Stimulated activated CD8-positive, alpha-beta memory T cell treated with anti-CD3 and anti-CD28 coated beads, Interleukin-7, amount 100 ng/mL, for 4 hours (primary cell): ENCODE results near the gene SULT1A2.
"Not testable (repeated sequence)": the region's sequence is repeated elsewhere in the genome, so short reads cannot be mapped to it uniquely, and the experiment has no call there.

Source experiments
- DNase-seq, 2 donors: peaks; one replicate each; pipeline ENCODE4 v3.0.0-alpha.2; 2020; ENCODE audit warnings: low read depth in 2 of 2

The SULT1A2 gene

DNA sequence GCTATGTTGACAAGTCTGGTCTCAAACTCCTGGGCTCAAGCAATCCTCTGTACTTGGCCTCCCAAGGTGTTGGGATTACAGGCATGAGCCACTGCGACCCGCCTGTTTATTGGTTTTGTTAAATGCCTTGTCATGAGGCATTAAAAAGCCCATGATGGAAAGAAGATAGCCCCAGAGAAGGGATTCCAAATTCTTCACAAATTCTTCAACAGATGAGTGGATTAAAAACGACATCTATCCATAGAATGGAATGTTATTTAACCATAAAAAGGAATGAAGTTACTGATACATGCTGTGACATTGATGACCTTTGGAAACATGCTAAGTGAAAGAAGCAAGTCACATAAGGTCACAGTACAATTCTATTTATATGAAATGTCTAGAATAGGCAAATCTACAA, 38.4 kb downstream of the SULT1A2 start:
- no peak for DNase-seq

DNA sequence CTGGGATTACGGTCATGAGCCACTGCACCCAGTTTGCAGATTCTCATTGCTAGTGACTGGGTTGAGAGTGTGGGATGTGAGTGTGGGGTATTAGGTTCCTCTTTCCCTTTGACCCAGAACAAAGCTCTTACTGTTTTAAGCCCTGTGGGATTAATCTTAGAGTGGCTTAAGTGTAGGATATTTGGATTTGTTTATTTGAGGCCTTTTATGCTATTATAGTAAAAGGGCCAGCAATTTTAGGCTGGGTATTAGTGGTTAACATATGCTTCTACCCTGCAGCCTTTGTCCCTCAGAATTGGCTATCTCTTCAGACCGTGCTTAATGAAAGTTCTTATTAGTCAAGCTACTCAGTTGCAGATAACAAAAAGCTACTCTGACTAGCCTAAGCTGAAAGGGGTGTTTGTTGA, 39.9 kb downstream of the SULT1A2 start:
- no peak for DNase-seq

- no peak for DNase-seq
These were observed 41.3 kb downstream of the SULT1A2 start for GRCh38 chr16:28555561-28555960.

DNA sequence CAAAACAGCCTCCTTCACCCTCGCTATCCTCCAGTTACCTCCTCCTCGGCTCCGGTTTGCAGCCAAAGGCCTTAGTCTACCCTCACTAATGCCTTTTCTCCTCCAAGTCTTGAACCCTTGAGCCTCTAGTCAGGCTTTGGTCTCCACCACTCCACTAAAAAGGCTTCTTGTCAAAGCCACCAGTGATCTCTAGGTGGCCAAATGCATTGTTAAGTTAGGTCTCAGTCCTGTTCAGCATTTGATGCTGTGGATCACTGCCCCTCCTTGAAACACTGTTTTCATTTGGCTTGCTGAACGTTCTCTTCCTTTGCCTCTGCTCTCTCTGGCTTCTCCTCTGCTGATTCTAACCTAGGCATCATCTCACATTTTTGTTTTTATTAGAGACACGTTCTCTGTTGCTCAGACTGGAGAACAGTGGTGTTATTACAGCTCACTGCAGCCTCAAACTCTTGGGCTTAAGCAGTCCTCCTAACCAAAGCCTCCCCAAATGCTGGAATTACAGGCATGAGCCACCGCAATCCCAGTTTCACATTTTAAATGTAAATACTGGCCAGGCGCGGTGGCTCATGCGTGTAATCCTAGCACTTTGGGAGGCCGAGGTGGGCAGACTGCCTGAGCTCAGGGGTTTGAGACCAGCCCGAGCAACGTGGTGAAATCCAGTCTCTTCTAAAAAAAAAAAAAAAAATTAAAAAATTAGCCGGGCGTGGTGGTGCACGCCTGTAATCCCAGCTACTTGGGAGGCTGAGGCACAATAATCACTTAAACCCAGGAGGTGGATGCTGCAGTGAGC, 42.0 kb downstream of the SULT1A2 start:
- DNase-seq = no peak

DNA sequence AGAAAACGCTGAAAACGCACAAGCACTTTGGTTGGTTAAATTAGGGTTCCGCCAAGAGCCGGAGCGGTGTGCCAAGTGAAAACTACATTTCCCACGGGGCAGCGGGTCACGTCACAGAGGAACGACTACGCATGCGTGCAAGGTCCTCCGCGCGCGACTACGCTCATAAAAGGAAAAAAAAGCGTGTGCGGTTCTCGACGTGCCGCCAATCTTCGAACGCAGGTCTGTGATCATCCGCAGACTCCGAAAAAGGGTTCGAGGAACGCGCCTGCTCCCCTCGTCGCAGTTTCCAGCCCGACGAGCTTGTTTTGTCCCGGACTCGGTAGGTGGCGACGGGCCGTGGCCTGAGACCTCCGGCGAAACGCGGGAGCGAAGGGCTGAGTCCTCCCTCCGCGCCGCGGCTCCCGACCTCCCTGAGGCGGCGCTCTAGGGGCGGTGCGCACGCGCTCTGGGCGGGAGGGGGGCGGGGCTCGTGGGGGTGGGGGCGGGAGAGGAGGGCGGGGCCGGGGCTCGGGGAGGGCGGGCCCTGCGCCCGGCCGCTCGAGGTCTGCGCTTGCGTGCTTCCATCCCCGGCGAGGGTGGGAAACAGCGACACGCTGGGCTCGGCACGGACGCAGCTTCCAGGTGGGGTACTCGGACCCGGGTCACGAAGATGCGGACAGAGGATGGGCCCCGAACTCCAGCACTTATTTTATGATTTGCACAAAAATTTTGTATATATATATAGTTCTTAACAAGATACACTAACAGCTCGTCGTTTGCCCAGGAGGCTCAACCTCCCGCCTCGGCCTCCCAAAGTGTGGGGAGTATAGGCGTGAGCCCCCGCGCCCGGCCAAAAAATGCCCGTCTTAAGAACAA, 42.8 kb downstream of the SULT1A2 start, which contains the start of gene SGF29:
SGF29 (plus strand) TSS at position 145 of the 858 bp plus-strand sequence. CDS start 27,150 bp downstream, outside the sequence.
- DNase-seq = peak; percentile 87 to 91

- no peak for DNase-seq
These were observed 47.5 kb downstream of the SULT1A2 start for GRCh38 chr16:28549301-28549899.

- no peak for DNase-seq
These were observed 48.5 kb downstream of the SULT1A2 start for GRCh38 chr16:28548306-28548802.

DNA sequence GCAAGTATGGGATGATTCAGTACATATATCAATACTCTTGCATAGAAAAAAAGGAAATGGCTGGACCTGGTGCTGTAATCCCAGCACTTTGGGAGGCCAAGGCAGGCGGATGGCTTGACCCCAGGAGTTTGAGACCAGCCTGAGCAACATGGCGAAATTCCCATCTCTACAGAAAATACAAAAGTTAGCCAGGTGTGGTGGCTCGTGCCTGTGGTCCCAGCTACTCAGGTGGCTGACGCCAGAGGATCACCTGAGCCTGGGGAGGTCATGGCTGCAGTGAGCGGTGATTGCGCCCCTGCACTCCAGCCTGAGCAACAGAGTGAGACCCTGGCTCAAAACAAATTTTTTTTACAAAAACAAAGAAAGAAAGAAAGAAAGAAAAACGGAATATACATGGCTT, 50.2 kb downstream of the SULT1A2 start:
- no peak for DNase-seq

- not testable (repeated sequence) for DNase-seq
These were observed 50.9 kb downstream of the SULT1A2 start for GRCh38 chr16:28545964-28546363.

DNA sequence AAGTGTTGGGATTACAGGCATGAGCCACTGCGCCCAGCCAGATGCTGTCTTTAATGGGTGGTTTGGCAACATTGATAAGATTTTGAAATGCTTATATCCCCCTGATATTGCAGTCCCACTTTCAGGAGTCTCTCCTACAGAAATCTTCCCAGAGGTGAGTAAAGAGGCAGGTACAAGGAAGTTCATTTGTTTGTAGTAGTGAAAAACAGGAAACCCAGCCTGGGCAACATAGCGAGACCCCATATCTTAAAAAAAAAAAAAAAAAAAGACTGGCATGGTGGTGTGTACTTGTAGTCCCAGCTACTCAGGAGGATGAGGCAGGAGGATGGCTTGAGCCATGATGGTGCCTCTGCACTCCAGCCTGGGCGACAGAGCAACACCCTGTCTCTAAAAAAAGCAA, 51.9 kb downstream of the SULT1A2 start:
- no peak for DNase-seq

- DNase-seq = no peak
These were observed 53.8 kb downstream of the SULT1A2 start for GRCh38 chr16:28543072-28543471.

DNA sequence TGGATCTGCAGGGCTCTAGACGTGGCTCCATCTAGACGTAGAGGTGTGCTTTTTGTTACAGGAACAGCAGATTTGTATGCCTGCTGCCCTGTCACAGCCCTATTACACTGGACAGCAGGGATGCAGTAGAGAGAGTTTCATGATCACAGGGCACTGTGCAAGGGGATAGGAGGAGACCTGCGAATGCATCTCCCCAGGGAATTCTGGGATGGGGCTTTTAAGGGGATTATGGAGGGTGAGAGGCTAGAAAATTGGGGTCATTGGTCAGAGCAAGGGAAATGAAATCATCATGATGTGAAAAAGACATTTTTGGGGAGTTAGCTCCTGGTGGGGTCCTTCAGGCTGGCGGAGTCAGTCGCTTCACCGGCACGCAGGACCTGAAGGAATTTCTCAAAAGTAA, 54.2 kb downstream of the SULT1A2 start:
- no peak for DNase-seq
